Breast epithelium (tissue), 3 donors: ENCODE measurements around the gene GALNT9.

ENCODE experiments used
- CTCF ChIP-seq, 3 donors: fragments of 450-650 bp; IDR thresholded peaks; one replicate each; pipeline ENCODE4 v1.5.1; 2016 to 2017; ENCODE audit warnings: antibody characterized with exemption in 3 of 3, mild to moderate bottlenecking in 3 of 3, moderate library complexity in 3 of 3
- POLR2A ChIP-seq: fragments of 450-650 bp; IDR thresholded peaks from one replicate; pipeline ENCODE4 v1.6.1; 2016; ENCODE audit warnings: antibody characterized with exemption, mild to moderate bottlenecking, moderate library complexity

- no peak for TF ChIP-seq POLR2A
- no peak for TF ChIP-seq CTCF (IDR thresholded peaks at IDR 0.05)
These were observed 181.7 kb downstream of the GALNT9 start for GRCh38 chr12:132147423-132148367.
